Measurements from ENCODE around the gene LSM12.

DNA sequence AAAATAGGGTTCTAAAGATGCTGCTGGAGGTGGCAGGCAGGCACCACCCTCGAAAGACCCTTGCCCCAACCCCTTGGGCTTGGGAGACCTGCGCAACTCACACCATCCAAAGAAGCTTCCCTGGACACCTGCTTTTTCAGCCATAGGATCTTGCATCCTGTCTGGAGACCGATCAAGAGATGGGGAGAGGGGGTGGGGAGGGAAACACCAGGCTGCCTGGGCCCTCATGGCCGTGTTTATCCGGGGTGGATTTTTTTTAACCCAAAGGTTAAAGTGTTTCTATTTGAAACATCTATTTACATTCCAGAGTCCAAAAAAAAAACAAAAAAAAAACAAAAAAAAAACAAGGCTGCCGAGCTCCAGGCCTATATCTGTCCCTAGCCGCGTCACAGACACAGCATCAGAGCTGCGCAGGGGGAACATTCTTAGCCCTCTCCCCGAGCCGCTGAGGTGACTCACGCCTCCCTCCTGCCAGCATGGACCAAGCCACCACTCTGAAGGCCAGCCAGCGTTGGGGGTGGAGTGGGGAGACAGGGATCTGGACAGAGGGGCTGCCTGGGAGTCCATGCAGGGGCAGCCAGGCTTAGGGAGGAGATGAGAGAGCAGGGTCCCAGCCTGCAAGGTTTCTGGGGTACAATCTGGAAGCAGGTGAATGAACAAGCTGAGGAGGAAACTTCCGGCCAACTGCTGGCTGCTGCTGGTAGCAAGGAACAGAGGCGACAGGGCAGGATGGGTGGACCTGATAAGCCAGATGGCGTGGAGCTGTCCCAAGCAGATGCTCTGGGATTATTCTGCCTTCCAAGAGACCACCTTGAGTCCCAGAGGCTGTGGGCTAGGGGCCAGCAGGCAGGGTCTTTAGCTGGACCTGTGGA is 42.2 kb upstream of the LSM12 start:
- TF ChIP-seq, protein P1, sequence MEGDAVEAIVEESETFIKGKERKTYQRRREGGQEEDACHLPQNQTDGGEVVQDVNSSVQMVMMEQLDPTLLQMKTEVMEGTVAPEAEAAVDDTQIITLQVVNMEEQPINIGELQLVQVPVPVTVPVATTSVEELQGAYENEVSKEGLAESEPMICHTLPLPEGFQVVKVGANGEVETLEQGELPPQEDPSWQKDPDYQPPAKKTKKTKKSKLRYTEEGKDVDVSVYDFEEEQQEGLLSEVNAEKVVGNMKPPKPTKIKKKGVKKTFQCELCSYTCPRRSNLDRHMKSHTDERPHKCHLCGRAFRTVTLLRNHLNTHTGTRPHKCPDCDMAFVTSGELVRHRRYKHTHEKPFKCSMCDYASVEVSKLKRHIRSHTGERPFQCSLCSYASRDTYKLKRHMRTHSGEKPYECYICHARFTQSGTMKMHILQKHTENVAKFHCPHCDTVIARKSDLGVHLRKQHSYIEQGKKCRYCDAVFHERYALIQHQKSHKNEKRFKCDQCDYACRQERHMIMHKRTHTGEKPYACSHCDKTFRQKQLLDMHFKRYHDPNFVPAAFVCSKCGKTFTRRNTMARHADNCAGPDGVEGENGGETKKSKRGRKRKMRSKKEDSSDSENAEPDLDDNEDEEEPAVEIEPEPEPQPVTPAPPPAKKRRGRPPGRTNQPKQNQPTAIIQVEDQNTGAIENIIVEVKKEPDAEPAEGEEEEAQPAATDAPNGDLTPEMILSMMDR (conservative IDR thresholded peaks at IDR 0.05; ENCODE audit: low read length), result no peak
- TF ChIP-seq EZH2phosphoT487 (IDR thresholded peaks at IDR 0.05; ENCODE audit: borderline replicate concordance, low read depth, low read length), result no peak

All from OCI-LY7 (cell line).